Nucleus accumbens (tissue), 56 donors: ENCODE results near the gene CIAO2B.

Experiments
- DNase-seq, 56 donors: peaks; one replicate each; lab custom pipeline; 2025; lab: John Stamatoyannopoulos, UW

Gene CIAO2B

DNA sequence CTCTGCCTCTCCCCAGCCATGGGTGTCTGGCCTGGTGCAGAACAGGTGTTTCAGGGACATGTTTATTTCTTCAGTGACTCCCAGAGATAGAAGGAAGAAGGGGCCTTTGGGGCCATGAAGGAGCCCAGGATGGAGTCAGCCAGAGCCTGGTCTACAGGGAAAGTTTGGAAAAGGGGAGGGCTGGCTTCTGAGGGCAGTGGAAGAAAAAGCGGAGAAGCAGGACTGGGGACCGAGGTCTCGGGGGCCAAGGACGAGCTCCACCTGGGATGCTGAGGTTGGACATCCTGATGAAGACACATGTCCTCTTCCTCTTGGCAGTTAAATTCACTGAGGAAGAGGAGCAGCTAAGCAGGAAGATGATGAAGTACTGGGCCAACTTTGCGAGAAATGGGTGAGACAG is 8.8 kb upstream of the CIAO2B start:
- no peak for DNase-seq

DNA sequence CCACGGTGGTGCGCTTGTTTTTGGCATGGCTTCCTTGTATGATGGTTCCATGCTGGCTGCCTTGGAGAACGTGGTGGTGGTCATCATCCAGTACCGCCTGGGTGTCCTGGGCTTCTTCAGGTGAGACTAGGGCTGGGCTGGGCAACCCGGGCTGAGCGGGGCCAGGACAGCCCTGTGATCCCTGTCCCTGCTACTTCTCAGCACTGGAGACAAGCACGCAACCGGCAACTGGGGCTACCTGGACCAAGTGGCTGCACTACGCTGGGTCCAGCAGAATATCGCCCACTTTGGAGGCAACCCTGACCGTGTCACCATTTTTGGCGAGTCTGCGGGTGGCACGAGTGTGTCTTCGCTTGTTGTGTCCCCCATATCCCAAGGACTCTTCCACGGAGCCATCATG is 6.0 kb upstream of the CIAO2B start:
- no peak for DNase-seq

DNA sequence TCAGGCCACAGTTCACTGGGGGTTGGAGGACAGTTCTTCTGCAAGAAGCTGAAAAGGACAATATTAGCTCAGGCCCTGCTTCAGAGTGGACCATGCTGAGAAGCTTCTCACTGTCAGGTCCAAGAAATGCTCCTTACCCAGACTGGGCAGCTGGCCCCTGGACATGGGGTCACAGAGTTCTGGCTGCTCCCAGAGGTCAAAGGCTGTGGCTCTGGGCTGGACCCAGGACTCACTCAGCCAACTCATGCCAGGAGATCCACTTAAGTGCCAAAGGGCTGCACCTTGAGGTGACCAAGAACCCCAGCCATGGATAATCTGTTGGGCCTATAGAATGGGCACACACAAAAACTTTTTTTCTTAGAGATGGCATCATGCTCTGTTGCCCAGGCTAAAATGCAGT is 5.2 kb upstream of the CIAO2B start:
- no peak for DNase-seq

DNA sequence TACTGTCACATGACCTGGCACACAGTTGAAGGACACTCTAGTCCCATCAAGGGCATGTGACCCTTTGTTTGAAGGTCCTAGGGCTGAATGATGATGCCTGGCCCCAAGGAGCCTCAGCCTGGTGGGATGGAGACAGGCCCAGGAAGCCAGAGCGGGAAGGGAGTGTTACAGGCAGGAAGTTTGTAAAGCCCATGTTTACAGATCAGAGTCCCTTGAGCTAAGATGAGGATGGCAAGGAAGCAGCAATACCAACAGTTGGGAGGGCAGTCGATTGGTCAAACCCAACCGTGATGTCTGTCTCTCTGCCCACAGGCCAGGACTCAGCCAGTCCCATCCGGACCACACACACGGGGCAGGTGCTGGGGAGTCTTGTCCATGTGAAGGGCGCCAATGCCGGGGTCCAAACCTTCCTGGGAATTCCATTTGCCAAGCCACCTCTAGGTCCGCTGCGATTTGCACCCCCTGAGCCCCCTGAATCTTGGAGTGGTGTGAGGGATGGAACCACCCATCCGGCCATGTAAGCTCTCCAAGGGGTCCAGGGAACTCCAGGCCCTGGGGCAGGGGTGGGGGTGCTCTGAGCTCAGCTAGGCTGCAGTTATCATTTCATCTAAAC is 3.6 kb upstream of the CIAO2B start:
- no peak for DNase-seq

DNA sequence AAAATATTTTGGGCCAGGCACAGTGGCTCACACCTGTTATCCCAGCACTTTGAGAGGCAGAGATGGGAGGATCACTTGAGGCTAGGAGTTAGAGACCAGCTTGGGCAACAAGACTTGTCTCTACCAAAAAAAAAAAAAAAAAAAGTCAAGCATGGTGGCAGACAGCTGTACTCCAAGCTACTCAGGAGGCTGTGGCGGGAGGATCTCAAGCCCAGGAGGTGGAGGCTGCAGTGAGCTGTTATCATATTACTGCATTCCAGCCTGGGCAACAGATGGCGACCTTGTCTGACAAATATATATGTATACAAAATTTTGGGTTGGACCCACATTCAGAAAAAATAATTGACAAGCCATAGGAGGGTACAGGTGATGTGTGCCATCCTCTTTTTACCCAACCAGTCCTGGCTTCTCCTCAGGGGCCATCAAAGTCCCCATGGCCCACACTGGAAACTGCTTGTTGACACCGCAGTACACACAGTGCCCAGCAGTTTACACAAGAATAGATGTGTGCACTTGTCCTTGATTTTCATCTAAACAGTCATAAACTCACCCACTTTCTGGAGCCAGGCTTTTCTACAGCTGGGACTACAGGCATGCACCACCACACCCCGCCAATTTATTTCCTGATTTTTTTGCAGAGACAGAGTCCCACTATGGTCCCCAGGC is 2.8 kb upstream of the CIAO2B start:
- DNase-seq = no peak

DNA sequence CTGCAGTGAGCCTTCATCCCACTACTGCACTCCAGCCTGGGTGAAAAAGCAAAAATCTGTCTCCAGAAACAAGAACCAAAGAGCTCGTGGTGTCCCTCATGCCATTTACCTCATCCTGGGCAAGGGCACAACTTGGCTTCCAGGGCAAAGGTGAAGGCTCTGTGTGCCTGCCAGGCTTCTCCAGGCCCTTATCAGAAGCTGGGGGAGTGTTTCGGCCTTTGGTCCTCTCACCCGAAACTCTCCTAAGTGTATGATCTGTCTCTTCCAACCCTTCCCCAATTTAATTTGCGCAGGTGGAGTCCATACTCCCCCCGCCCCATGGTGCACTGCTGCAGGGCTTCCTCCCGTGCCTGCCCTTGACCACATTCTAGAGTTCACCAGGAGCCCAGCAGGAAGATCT is 2.3 kb upstream of the CIAO2B start:
- DNase-seq = no peak

DNA sequence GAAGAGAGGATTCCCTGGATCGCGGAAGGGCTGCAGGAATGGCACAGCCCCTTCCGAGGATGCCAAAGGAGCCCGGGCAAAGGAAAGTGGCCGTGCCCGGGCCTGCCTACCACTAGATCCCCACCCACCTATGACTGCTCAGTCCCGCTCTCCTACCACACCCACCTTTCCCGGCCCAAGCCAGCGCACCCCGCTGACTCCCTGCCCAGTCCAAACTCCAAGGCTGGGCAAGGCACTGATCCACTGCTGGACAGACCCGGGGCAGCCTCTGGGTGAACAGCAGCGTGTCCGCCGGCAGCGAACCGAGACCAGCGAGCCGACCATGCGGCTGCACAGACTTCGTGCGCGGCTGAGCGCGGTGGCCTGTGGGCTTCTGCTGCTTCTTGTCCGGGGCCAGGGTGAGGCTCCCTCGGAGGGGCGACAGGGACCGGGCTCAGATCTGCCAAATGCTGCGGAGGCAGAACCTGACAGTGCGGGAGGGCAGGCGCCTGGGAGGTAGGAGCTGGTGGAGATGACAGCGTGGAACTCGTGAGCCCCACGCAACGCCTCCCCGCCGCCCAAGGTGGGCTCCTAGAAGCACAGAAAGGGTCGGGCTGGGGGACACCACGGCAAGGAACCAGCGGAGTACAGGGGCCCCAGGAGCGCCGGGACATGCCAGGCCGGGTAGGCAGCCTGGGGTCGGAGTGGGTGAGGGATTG is 1.3 kb upstream of the CIAO2B start, which contains the start of gene CES2:
Gene CES2 (plus strand): TSS at position 203 of the 698 bp plus-strand sequence. CDS start 120 bp downstream, at position 323.
- peak in 7 of 56 donors; percentile 10 to 45 (median 24) for DNase-seq

DNA sequence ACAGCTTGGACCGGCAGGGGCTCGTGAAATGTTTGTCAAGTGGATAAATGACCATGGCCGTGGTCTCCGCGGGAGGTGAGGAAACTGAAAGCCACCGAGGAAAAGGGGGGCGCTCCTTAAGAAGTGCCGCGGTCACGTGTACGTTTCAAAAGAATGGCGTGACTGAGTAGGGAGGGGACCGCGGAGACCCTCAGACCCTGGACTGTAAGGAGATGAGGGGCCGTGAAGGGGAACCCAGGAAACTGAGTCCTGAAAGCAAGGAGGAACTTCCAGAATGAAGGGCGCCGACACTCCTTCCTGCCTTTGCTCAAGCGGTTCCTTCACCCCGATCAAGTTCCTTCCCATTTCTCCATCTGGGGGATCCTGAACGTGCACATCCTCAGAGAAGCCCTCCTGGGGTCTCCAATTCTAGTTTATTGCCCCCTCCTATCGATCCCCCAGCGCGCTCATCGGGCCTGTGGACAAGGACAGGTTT is 674 bp upstream of the CIAO2B start:
- peak in 5 of 56 donors; percentile 15 to 45 (median 37) for DNase-seq

DNA sequence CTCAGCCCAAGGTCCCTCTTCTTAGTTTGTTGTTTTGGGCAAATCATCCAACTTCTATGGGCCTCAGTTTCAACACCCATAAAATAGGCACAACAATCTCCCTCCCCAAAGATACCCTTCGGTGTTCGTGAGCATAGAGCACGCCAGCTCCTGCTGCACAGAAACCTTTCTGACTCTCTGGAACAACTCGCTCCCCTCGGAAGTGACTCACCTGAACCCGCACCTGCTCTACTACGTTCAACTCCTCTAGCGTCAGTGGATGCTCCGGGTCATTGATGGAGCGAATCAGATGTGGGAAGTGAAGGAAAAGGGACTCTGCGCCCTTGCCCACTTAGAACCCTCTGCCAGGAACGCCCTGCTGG is 445 bp downstream of the CIAO2B start:
- peak in 8 of 56 donors; percentile 31 to 74 (median 68) for DNase-seq

DNA sequence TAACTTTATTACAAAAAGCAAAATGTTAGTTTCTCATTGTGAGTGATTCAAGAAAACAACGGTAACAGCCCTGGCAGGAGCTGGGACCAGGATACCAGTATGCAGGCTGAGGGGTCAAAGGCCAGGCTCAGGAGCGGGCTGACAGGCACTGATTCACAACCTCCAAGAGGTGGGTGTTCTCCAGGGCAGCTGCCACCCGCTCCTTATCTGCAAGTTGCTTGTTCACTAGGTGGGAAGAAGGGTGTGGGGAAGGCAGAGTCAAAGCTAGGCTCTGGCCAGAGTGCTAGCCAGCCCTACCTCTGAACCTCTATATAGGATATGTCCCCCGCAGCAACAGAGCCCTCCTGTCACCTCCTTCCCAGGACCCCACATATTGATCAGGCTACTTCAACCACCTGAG is 2.1 kb downstream of the CIAO2B start:
- no peak for DNase-seq

DNA sequence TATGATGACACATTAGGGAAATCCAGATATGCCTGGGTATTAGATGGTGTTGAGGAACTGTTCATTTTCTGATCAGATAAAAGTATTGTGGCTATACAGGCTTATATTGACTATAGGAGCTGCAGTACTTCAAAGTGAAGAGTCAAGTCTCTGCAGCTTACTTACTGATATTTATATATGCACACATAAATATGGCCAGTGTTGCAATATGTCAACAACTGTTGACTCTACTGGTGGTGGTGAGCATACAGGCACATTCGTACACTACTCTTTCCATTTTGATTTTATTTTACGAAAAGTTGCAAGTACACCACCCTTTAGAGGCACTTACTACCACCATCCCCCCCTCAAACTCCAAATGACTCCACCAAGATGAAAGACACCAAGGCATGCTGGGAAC is 2.5 kb downstream of the CIAO2B start:
- DNase-seq = no peak

DNA sequence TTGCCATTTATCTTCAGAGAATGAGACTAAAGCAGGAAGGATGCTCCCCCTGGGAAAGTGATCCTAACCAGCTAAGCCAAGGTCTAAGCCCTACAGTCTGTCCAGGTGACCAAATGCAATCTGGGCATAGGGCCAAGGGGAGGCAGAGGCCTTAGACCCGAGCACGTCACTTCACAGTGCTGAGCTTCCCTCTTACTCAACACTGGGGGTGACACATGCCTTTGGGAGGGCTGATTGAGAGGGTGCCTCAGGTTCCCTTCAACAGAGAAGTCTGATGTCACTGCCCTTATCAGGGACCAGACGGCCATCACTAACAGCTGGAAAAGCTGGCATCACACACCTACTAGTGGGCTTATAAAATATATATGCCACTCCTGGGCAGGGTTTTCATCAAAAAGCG is 4.0 kb downstream of the CIAO2B start:
- DNase-seq = no peak

DNA sequence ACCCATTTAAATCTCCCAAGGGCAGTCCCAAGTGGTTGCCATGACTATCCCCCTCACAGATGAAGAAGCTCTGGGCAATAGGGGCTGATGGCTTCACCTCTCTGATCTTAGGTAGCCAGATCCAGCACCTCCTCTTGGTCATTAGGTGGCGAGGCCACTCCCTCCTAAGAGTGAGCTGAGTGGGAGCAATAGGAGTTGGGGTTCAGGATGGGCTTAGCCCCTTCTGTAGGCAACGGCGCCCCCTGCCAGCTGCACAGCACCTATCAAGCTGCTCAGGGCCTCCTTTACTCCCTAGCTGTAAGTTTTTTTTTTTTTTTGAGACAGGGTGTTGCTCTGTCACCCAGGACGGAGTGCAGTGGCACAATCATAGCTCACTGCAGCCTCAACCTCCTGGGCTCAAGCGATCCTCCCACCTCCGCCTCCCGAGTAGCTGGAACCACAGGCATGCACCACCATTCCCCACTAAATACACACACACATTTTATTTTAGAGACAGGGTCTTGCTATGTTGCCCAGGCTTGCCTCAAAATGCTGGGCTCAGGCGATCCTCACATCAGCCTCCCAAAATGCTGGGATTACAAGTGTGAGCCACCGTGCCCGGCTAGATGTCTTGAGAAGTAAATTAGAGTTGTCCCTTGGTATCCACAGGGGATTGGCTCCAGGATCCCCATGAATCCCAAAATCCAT is 5.4 kb downstream of the CIAO2B start:
- DNase-seq = peak in 2 of 56 donors; percentile 23 to 33

DNA sequence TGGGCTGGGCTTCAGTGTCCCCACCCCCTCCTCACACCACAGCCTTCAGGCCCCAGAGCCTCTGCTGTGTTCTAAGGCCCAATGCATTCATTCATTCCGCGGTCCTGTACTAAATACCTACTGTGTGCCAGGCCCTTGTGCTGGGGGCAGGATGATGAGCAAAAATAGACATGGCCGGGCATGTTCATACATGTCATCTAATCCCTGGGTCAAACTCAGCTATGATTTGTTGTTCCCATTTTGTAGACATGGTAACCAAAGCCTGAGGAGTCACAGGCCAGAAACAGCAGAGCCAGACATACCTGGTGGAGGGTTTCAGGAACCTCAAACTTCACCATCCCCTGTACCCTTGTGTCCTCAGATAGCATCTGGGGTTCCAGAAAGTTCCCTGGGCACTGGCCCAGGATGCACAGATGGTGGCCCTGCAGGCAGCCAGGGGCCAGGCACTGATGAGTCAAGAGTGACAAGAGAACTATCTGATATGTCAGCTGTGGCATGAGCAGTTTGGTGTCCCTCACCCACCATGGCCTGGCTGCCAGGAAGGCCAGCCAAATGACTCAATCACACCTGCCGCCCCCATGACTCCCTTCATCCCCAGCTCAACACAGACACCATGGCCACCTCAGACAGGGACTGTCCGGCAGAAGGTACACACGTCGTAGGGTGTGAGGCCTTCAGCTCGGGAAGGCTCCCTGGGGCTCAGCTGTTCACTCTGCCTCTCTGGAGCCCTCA is 6.1 kb downstream of the CIAO2B start:
- peak in 2 of 56 donors; percentile 7 to 55 for DNase-seq

DNA sequence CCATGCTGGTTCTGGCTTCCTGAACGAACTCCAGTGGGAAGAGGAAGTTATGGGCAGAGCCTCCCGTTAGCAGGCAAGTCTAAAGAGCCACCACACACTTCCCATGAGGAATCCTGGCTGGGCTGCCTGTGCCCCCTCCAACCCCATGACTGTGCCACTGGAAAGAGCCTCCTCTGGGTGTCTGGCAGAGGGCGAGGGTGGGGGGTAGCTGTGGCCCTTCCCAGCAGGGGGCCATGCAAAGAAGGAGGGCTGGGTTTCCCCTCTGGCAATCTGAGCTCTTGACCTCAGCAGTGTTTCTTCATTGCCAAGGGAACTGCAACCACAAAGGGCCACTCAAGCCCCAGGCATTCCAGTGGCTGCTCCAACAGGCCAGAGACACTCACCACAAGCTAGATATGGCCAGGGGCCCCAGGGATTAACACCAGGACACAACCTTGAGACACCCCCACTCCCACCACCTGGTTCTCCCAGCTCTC is 7.2 kb downstream of the CIAO2B start:
- peak in 3 of 56 donors; percentile 11 to 33 (median 25) for DNase-seq

DNA sequence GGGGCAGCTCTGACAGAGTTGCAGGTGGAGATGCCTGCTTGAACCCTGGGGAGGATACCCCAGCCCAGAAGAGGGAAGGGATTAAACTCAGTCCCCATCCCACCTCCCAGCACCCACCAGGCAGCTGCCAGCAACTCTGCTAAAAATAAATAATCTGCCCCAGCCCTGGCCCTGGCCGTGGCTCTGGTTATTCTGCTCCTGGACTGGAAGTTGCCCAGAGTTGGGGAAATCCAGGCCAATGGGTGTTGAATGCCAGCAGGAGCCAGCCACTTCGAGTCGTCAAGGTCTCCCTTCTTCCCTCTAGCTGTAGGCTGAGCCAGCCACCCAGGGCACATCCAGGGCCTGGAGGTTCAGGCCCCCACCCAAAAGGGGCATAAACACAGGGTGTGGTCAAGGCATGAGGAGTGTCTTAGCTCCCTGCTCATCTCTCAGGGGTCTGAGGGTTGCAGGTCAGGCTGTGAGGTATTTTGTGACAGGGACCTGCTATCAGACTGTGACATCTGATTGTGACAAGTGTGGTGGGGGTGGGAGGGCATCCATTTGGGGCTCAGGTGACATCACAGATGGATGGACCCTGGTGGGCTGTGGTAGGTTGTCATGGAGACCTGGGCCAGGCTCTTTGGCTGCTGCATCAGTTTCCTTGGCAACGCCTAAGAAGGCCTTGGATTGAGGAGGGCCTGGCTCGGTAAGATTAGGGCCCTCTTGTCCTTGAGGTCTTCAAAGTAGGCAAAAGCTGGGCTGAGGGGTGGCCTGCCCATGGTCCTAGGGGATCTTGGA is 7.8 kb downstream of the CIAO2B start:
- DNase-seq = peak in 19 of 56 donors; percentile 10 to 61 (median 23)

DNA sequence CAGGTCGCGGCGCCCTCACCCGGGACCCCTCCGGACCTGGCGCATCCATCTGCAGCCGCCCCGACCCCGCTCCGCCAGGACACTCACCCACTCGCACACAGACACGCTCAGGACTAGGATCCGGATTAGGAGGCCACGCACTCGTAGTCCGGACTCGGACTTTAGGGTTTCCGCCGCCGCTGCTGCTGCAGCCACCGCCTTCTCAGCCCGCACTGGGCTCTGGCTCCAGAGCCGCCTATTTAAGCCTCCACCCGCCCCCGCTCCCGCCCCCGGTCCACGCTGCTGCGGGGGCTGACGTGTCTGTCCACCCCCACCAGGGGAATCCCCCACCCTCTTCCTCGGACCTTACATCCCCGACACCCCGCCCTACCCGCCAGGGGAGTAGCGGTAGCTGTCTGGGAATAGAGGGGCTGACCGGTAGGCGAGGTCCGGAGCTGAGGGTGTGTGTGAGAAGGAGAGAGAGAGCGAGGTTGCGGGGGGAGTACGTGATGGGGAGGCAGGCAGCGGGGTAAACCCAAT is 8.8 kb downstream of the CIAO2B start, which contains the start of gene RRAD:
Gene RRAD (minus strand): TSS at position 214 of the 519 bp plus-strand sequence. CDS start 356 bp downstream, outside the sequence.
- DNase-seq = peak in 6 of 56 donors; percentile 12 to 60 (median 38)

DNA sequence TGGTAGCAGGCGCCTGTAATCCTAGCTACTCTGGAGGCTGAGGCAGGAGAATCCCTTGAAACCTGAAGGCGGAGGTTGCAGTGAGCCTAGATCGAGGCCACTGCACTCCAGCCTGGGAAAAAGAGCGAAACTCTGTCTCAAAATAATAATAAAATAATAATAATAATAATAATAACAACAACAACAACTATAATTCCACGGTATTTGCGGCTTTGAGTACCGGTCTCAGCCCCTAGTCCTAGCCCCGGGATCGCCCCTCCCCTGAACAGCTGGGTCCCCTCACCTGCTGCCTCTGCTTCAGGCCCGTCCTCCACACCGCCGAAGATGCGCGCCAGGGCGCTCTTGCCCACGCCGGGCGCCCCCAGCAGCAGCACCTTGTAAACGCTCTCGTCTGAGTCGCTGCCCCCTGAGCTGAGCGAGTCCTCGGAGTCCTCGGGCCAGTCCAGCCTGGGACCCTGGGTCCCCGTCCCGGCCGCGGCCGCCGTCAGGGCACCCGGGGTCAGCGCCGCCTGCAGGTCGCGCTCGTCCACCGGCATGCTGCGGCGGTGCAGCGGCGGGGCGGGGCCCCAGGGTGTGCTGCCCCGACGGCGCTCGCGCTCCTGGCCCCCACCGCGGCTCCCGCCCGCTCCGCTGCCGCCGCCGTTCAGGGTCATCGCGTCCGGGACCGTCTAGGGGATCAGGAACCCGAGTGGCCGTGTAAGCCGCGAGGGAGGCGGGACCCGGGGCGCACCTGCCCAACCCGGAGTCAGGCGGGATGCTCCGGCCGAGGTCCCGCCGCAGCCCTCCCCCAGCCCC is 9.5 kb downstream of the CIAO2B start:
- peak in 3 of 56 donors; percentile 5 to 33 (median 30) for DNase-seq
